Esophagus squamous epithelium (tissue), 5 donors: ENCODE measurements around the gene DSCAML1. TPM values are rescaled to one million over a fixed set of nuclear protein-coding genes. Genes with fewer than 3 reads are reported as not detected.

Source experiments
- DNase-seq: peaks from one replicate; lab custom pipeline; 2025; lab: John Stamatoyannopoulos, UW
- H3K27ac ChIP-seq, 4 donors: fragments of 200-600 bp; sonication (generic); one replicate each; pipeline ENCODE4 v1.5.1; 2016 to 2019; ENCODE audit warnings: mild to moderate bottlenecking in 1 of 4
- H3K27me3 ChIP-seq, 4 donors: fragments of 200-600 bp; sonication (generic); 1 replicate in 3 of 4; 2 replicates in 1 of 4; pipeline versions ENCODE4 v1.5.1 to v1.6.0; 2017 to 2021; ENCODE audit warnings: antibody characterized with exemption in 1 of 4
- H3K36me3 ChIP-seq, 3 donors: fragments of 200-600 bp; sonication (generic); one replicate each; pipeline ENCODE4 v1.5.1; 2016 to 2019
- H3K4me1 ChIP-seq, 3 donors: fragments of 200-600 bp; sonication (generic); one replicate each; pipeline ENCODE4 v1.5.1; 2017 to 2019
- H3K4me3 ChIP-seq, 4 donors: fragments of 200-600 bp; sonication (generic); 1 replicate in 3 of 4; 2 replicates in 1 of 4; pipeline ENCODE4 v1.5.1; 2016 to 2019; ENCODE audit warnings: mild to moderate bottlenecking in 2 of 4, moderate library complexity in 1 of 4
- H3K9me3 ChIP-seq, 3 donors: fragments of 200-600 bp; sonication (generic); one replicate each; pipeline ENCODE4 v1.5.1; 2016 to 2019
- CTCF ChIP-seq, 6 experiments: fragments of 450-650 bp in 4 of 6; fragments of 200-600 bp in 2 of 6; sonication (generic) in 2 of 6; IDR thresholded peaks; one replicate each; pipeline ENCODE4 v1.5.1; 2016 to 2019; ENCODE audit warnings: antibody characterized with exemption in 6 of 6, mild to moderate bottlenecking in 4 of 6, moderate library complexity in 4 of 6
- POLR2A ChIP-seq, 4 donors: fragments of 450-650 bp; IDR thresholded peaks; one replicate each; pipeline ENCODE4 v1.6.1; 2017; ENCODE audit warnings: antibody characterized with exemption in 4 of 4, mild to moderate bottlenecking in 4 of 4, moderate library complexity in 3 of 4
- WGBS, 2 donors: methylation state at CpG; one replicate each; pipeline ENCODE4 v1.1.5; 2018; 5-methylcytosine and 5-hydroxymethylcytosine counted together
- intact Hi-C: fragments of 100-400 bp; cut with DNase I; formaldehyde crosslinking; loops from one replicate; pipeline ENCODE4 v1.15.0; 2022
- total RNA-seq, 4 donors: library from RNA; depleted of rRNA; stranded (reverse); fragments of >200 nt; gene quantifications; one replicate each; pipeline ENCODE4 v1.1.0, GENCODE V29; 2016
- donor health status: DM: yes; HTN: yes; CAD: no.

DSCAML1 gene
- total RNA-seq, 4 donors from 2014 or later, result 0.04 to 0.19 TPM; not detected in 2

GRCh38 chr11:117478926-117479325, 318.1 kb downstream of the DSCAML1 start:
- Histone ChIP-seq H3K9me3 (no peaks in the 10 kb centered on the region), H3K4me1 (no peaks in the 10 kb centered on the region), H3K4me3 (no peak overlapping the region), H3K27me3 (peaks cover 0 to 35% (median 0%) of the 10 kb centered on the region in 4 donors), H3K36me3 (no peaks in the 10 kb centered on the region), H3K27ac (no peak overlapping the region)
- no peak for TF ChIP-seq POLR2A (IDR thresholded peaks at IDR 0.05)
- TF ChIP-seq CTCF (IDR thresholded peaks at IDR 0.05), result no peak
- no peak for DNase-seq
- WGBS, 2 donors, result 88 to 93% methylated on average over 6 to 7 of the region's 7 CpGs
- intact Hi-C loops, result no loop called here

- Histone ChIP-seq H3K4me1 (no peaks in the 10 kb centered on the region), H3K27ac (no peak overlapping the region), H3K27me3 (peaks cover 0 to 28% (median 0%) of the 10 kb centered on the region in 4 donors), H3K4me3 (no peak overlapping the region), H3K36me3 (no peaks in the 10 kb centered on the region), H3K9me3 (no peaks in the 10 kb centered on the region)
- WGBS, 2 donors, result 70 to 72% methylated on average over 5 to 6 of the region's 13 CpGs
- DNase-seq, result no peak
- intact Hi-C loops, result no loop called here
- TF ChIP-seq POLR2A (IDR thresholded peaks at IDR 0.05) (no peak), CTCF (IDR thresholded peaks at IDR 0.05) (no peak)
These were observed 318.7 kb downstream of the DSCAML1 start for GRCh38 chr11:117478126-117478860.

- DNase-seq, result no peak
- Histone ChIP-seq H3K27me3 (peaks cover 0 to 24% (median 0%) of the 10 kb centered on the region in 4 donors), H3K36me3 (no peaks in the 10 kb centered on the region), H3K9me3 (no peaks in the 10 kb centered on the region), H3K4me3 (no peak overlapping the region), H3K27ac (no peak overlapping the region), H3K4me1 (no peaks in the 10 kb centered on the region)
- TF ChIP-seq POLR2A (IDR thresholded peaks at IDR 0.05) (no peak), CTCF (IDR thresholded peaks at IDR 0.05) (no peak)
- intact Hi-C loops, result no loop called here
- WGBS, 2 donors, result 74 to 81% methylated on average over 3 to 4 of the region's 4 CpGs
These were observed 319.3 kb downstream of the DSCAML1 start for GRCh38 chr11:117477721-117478120.

GRCh38 chr11:117476531-117477142, 320.4 kb downstream of the DSCAML1 start:
- no peak overlapping the region for H3K27ac ChIP-seq
- DNase-seq, result no peak
- no peaks in the 10 kb centered on the region for H3K36me3 ChIP-seq
- no peak for TF ChIP-seq CTCF (IDR thresholded peaks at IDR 0.05)
- TF ChIP-seq POLR2A (IDR thresholded peaks at IDR 0.05), result no peak
- no peaks in the 10 kb centered on the region for H3K4me1 ChIP-seq
- WGBS, 2 donors, result 72 to 88% methylated on average over 9 of the region's 10 CpGs
- no peak overlapping the region for H3K4me3 ChIP-seq
- no peaks in the 10 kb centered on the region for H3K9me3 ChIP-seq
- H3K27me3 ChIP-seq, result peaks cover 0 to 18% (median 0%) of the 10 kb centered on the region in 4 donors
- intact Hi-C loops, result no loop called here
